ENCODE results near the gene SPRYD3. TPM values are rescaled to one million over a fixed set of nuclear protein-coding genes. Genes with fewer than 3 reads are reported as not detected.

The SPRYD3 gene
- polyA plus RNA-seq, 3 donors = 17.8 to 26.9 (median 21.8) TPM

DNA sequence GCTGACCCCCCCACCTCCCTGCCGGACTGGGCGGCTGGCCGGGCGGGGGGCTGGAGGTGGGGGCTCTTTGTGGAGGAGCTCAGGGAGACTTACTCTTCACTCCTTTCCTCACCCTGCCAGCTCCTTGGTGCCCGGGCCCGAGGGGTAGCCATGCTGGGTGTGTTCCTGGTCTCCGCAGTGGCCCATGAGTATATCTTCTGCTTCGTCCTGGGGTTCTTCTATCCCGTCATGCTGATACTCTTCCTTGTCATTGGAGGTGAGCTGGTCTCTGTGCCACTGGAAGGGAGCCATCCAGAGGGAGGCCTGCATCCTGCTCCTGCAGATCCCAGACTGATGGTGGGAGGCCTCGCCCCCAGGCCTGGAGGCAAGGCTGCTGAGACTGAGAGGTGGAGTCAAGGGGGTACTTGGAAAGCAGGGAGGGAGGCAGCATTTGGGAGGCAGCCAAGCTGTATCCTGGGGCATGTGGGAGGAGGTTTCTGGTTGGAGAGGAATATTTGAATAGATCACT is 43.8 kb upstream of the SPRYD3 start:
- Histone ChIP-seq H3K9ac (ENCODE audit: insufficient read depth, low read length, poor library complexity, severe bottlenecking) (no peak overlapping the region), H2AFZ (ENCODE audit: insufficient read depth, low read depth, low read length, poor library complexity, severe bottlenecking) (no peak overlapping the region), H3K27ac (ENCODE audit: low read depth in 1 of 2, low read length in 2 of 2) (no peak overlapping the region), H4K20me1 (ENCODE audit: insufficient read depth, low read length) (no peaks in the 10 kb centered on the region), H3K27me3 (ENCODE audit: control insufficient read depth in 2 of 2, insufficient read depth in 2 of 2, low read length in 2 of 2) (no peaks in the 10 kb centered on the region), H3K4me3 (replicated peaks in 1 of 3; ENCODE audit: low read depth in 2 of 3, low read length in 3 of 3) (no peak overlapping the region), H3K9me3 (replicated peaks in 1 of 2; ENCODE audit: control insufficient read depth in 1 of 2, insufficient read depth in 1 of 2, low read length in 2 of 2) (no peaks in the 10 kb centered on the region), H3K36me3 (replicated peaks in 1 of 2; ENCODE audit: control insufficient read depth in 1 of 2, insufficient read depth in 2 of 2, low read length in 2 of 2) (no peaks in the 10 kb centered on the region), H3K4me2 (replicated peaks; ENCODE audit: extremely low read depth, low read length, poor library complexity, severe bottlenecking) (no peak overlapping the region), H3K79me2 (ENCODE audit: insufficient read depth, low read length) (no peaks in the 10 kb centered on the region), H3K4me1 (ENCODE audit: control insufficient read depth in 1 of 2, insufficient read depth in 2 of 2, low read length in 2 of 2) (peaks cover 9 to 11% of the 10 kb centered on the region in 2 donors)
- Mint-ChIP-seq H3K27ac (no peak overlapping the region), H3K36me3 (no peaks in the 10 kb centered on the region), H3K4me1 (peaks cover 11% of the 10 kb centered on the region), H3K27me3 (ENCODE audit: low read depth in 3 of 3) (peaks cover 2 to 7% (median 3%) of the 10 kb centered on the region in 3 donors), H3K9me3 (peaks cover 0 to 4% (median 0%) of the 10 kb centered on the region in 7 donors), H3K4me3 (no peak overlapping the region)
- DNase-seq = no peak
- TF ChIP-seq, protein P1, sequence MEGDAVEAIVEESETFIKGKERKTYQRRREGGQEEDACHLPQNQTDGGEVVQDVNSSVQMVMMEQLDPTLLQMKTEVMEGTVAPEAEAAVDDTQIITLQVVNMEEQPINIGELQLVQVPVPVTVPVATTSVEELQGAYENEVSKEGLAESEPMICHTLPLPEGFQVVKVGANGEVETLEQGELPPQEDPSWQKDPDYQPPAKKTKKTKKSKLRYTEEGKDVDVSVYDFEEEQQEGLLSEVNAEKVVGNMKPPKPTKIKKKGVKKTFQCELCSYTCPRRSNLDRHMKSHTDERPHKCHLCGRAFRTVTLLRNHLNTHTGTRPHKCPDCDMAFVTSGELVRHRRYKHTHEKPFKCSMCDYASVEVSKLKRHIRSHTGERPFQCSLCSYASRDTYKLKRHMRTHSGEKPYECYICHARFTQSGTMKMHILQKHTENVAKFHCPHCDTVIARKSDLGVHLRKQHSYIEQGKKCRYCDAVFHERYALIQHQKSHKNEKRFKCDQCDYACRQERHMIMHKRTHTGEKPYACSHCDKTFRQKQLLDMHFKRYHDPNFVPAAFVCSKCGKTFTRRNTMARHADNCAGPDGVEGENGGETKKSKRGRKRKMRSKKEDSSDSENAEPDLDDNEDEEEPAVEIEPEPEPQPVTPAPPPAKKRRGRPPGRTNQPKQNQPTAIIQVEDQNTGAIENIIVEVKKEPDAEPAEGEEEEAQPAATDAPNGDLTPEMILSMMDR (IDR thresholded peaks at IDR 0.05) = no peak
- WGBS (ENCODE audit: insufficient coverage) = 100% methylated on average over 4 of the region's 10 CpGs
- intact Hi-C loops (cut with micrococcal nuclease) = no loop called here

DNA sequence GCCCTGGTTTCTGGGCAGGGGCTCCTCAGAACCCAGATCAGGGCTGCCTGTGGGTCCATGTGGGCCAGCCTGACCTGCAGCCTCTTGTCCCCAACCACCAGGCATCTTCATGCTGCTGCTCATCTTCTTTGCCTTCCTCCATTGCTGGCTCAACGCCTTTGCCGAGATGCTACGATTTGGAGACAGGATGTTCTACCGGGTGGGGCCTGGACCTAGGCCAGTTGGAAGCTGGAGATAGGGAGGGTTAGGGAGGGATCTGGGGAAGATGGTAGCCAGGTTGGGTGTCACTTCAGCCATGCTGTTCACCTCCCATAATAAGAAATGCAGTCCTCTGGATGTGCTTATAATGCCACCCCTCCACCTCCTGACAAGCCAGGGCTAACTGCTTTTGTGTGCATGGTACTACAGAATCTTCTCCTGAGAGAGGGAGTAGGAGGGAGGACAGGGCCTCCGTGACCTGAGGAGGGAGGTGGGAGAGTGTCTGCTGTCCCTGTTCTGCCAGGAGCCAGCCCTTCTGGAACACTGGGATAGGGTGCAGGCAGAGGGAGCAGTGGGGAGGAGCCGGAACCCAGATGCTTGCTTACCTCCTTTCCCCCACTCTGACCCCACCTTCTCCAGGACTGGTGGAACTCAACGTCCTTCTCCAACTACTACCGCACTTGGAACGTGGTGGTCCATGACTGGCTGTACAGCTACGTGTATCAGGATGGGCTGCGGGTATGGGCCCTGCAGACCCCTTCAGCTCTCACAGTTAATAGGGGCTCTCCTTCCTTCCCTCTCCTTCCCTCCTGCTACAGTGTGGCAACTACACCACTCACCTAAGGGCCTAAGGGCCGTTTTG is 41.7 kb upstream of the SPRYD3 start:
- H3K4me2 ChIP-seq (replicated peaks; ENCODE audit: extremely low read depth, low read length, poor library complexity, severe bottlenecking) = no peak overlapping the region
- no peaks in the 10 kb centered on the region for H3K36me3 ChIP-seq (replicated peaks in 1 of 2; ENCODE audit: control insufficient read depth in 1 of 2, insufficient read depth in 2 of 2, low read length in 2 of 2)
- no peaks in the 10 kb centered on the region for H3K4me1 ChIP-seq (ENCODE audit: control insufficient read depth in 1 of 2, insufficient read depth in 2 of 2, low read length in 2 of 2)
- Mint-ChIP-seq H3K27me3 (ENCODE audit: low read depth in 3 of 3) (peaks cover 2 to 4% (median 3%) of the 10 kb centered on the region in 3 donors), H3K4me3 (no peak overlapping the region), H3K36me3 (no peaks in the 10 kb centered on the region), H3K9me3 (peaks cover 0 to 4% (median 0%) of the 10 kb centered on the region in 7 donors), H3K4me1 (no peaks in the 10 kb centered on the region), H3K27ac (peak overlapping the region in 1 of 7 donors; percentile 33)
- intact Hi-C loops (cut with micrococcal nuclease) = no loop called here
- WGBS (ENCODE audit: insufficient coverage) = 97% methylated on average over 6 of the region's 12 CpGs
- TF ChIP-seq, protein P1 (IDR thresholded peaks at IDR 0.05) = no peak
- no peaks in the 10 kb centered on the region for H3K27me3 ChIP-seq (ENCODE audit: control insufficient read depth in 2 of 2, insufficient read depth in 2 of 2, low read length in 2 of 2)
- no peaks in the 10 kb centered on the region for H3K79me2 ChIP-seq (ENCODE audit: insufficient read depth, low read length)
- H3K9ac ChIP-seq (ENCODE audit: insufficient read depth, low read length, poor library complexity, severe bottlenecking) = no peak overlapping the region
- H2AFZ ChIP-seq (ENCODE audit: insufficient read depth, low read depth, low read length, poor library complexity, severe bottlenecking) = no peak overlapping the region
- no peak overlapping the region for H3K4me3 ChIP-seq (replicated peaks in 1 of 3; ENCODE audit: low read depth in 2 of 3, low read length in 3 of 3)
- no peak overlapping the region for H3K27ac ChIP-seq (ENCODE audit: low read depth in 1 of 2, low read length in 2 of 2)
- no peaks in the 10 kb centered on the region for H3K9me3 ChIP-seq (replicated peaks in 1 of 2; ENCODE audit: control insufficient read depth in 1 of 2, insufficient read depth in 1 of 2, low read length in 2 of 2)
- no peak for DNase-seq
- no peaks in the 10 kb centered on the region for H4K20me1 ChIP-seq (ENCODE audit: insufficient read depth, low read length)
